PFSK-1 (cell line): Measurements from ENCODE around the gene ATAT1.

Experiments used
- POLR2AphosphoS5 ChIP-seq: IDR thresholded peaks from 2 replicates; pipeline ENCODE4 v1.6.1; 2012; ENCODE audit warnings: low read depth, mild to moderate bottlenecking, control low read depth, low read length, moderate library complexity
- REST ChIP-seq, 2 experiments: IDR thresholded peaks; 2 replicates each; pipeline versions ENCODE4 v1.6.1 to v1.8.0; 2011 to 2012; ENCODE audit warnings: low read depth in 2 of 2, low read length in 2 of 2, control low read depth in 1 of 2, inconsistent platforms in 1 of 2, mild to moderate bottlenecking in 1 of 2, moderate library complexity in 1 of 2; ENCODE audit not compliant: insufficient read depth in 1 of 2
- SIN3A ChIP-seq: IDR thresholded peaks from 2 replicates; pipeline ENCODE4 v1.6.1; 2012; ENCODE audit warnings: mild to moderate bottlenecking, low read length, moderate library complexity, borderline replicate concordance; ENCODE audit not compliant: insufficient read depth
- TAF1 ChIP-seq: IDR thresholded peaks from 2 replicates; pipeline ENCODE4 v1.6.1; 2012; ENCODE audit warnings: low read length, control low read depth, borderline replicate concordance; ENCODE audit not compliant: insufficient read depth

- TF ChIP-seq POLR2AphosphoS5 (no peak), REST (IDR thresholded peaks at IDR 0.05; ENCODE audit: insufficient read depth in 1 of 2, low read depth in 2 of 2, low read length in 2 of 2) (no peak), SIN3A (no peak), TAF1 (no peak)
Observed at GRCh38 chr6:30589754-30590358, 36.8 kb upstream of the ATAT1 start.
